ENCODE measurements around the gene IPO13.

IPO13 gene

GRCh38 chr1:44013949-44014348, 67.2 kb downstream of the IPO13 start:
- no peak for DNase-seq

- no peak for DNase-seq
These were observed 67.8 kb downstream of the IPO13 start for GRCh38 chr1:44014365-44015104.

- DNase-seq, result no peak
These were observed 68.5 kb downstream of the IPO13 start for GRCh38 chr1:44015206-44015605.

GRCh38 chr1:44016041-44016889, 69.5 kb downstream of the IPO13 start:
- no peak for DNase-seq

- no peak for DNase-seq
These were observed 70.2 kb downstream of the IPO13 start for GRCh38 chr1:44016890-44017400.
